Measurements from ENCODE around the gene FBXO38. TPM values are rescaled to one million over a fixed set of nuclear protein-coding genes. Genes with fewer than 3 reads are reported as not detected.

The FBXO38 gene
- total and polyA plus RNA-seq, 2 of the 13 experiments (the other 11 are each of a cell fraction or from before 2014, with no cell fraction given) = 24.8 to 35.9 TPM

DNA sequence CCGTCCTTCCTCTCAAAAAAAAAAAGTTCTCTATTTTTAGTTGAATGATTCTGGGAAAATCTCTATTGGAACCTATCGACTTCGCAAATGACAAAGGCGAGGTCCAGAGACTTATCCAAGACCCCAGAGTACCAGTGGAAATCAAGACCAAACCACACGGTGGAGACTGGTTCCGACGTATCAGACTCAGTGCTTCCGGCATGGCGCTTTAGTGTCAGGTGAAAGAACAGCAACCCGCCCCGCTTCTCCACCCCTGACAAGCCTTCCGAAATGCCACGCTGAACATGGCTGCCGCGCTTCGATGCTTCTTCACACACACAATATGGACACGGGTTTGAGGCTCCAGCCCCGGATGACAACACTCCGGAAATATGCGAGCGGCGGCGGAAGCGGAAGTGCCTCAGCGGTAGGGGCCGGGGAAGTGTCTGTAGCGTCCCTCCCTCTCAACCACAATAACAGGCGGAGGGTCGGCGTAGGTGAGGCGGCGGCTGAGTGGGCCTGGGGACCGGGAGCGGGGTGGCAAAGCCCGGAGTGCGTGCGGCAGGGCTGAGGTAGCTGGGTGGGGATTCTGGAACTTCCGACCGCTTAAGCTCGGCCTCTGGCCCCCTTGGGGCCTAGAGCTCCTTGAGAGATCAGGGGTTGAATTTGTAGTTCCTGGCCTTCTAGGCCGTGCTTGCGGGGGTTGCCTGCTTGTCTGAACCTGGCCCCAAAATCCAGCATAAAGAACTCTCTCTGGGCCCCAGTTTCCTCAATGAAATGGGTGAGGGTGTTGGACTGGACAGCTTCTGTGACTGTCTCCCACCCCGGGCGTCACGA is at the start of gene FBXO38 (continued):
- TF ChIP-seq, protein P1, sequence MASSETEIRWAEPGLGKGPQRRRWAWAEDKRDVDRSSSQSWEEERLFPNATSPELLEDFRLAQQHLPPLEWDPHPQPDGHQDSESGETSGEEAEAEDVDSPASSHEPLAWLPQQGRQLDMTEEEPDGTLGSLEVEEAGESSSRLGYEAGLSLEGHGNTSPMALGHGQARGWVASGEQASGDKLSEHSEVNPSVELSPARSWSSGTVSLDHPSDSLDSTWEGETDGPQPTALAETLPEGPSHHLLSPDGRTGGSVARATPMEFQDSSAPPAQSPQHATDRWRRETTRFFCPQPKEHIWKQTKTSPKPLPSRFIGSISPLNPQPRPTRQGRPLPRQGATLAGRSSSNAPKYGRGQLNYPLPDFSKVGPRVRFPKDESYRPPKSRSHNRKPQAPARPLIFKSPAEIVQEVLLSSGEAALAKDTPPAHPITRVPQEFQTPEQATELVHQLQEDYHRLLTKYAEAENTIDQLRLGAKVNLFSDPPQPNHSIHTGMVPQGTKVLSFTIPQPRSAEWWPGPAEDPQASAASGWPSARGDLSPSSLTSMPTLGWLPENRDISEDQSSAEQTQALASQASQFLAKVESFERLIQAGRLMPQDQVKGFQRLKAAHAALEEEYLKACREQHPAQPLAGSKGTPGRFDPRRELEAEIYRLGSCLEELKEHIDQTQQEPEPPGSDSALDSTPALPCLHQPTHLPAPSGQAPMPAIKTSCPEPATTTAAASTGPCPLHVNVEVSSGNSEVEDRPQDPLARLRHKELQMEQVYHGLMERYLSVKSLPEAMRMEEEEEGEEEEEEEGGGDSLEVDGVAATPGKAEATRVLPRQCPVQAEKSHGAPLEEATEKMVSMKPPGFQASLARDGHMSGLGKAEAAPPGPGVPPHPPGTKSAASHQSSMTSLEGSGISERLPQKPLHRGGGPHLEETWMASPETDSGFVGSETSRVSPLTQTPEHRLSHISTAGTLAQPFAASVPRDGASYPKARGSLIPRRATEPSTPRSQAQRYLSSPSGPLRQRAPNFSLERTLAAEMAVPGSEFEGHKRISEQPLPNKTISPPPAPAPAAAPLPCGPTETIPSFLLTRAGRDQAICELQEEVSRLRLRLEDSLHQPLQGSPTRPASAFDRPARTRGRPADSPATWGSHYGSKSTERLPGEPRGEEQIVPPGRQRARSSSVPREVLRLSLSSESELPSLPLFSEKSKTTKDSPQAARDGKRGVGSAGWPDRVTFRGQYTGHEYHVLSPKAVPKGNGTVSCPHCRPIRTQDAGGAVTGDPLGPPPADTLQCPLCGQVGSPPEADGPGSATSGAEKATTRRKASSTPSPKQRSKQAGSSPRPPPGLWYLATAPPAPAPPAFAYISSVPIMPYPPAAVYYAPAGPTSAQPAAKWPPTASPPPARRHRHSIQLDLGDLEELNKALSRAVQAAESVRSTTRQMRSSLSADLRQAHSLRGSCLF (CRISPR knock-in tag; IDR thresholded peaks at IDR 0.05; ENCODE audit: borderline replicate concordance) = no peak
- TF ChIP-seq KAT8 (CRISPR knock-in tag; IDR thresholded peaks at IDR 0.05) = peak; percentile 95
- TF ChIP-seq MTF2 (CRISPR knock-in tag; IDR thresholded peaks at IDR 0.05; ENCODE audit: borderline replicate concordance) = no peak
- 0 out of 2 replicates have a peak, but pooled peaks have one; percentile 34 for TF ChIP-seq ZBTB38 (CRISPR knock-in tag; IDR thresholded peaks at IDR 0.05)
- TF ChIP-seq ELF1 (CRISPR knock-in tag; IDR thresholded peaks at IDR 0.05) = peak; percentile 98
- TF ChIP-seq SMARCC2 (IDR thresholded peaks at IDR 0.05) = no peak
- 0 out of 2 replicates have a peak, but pooled peaks have one; percentile 79 for TF ChIP-seq ZNF552 (CRISPR knock-in tag; IDR thresholded peaks at IDR 0.05; ENCODE audit: borderline replicate concordance)
- TF ChIP-seq, protein P2, sequence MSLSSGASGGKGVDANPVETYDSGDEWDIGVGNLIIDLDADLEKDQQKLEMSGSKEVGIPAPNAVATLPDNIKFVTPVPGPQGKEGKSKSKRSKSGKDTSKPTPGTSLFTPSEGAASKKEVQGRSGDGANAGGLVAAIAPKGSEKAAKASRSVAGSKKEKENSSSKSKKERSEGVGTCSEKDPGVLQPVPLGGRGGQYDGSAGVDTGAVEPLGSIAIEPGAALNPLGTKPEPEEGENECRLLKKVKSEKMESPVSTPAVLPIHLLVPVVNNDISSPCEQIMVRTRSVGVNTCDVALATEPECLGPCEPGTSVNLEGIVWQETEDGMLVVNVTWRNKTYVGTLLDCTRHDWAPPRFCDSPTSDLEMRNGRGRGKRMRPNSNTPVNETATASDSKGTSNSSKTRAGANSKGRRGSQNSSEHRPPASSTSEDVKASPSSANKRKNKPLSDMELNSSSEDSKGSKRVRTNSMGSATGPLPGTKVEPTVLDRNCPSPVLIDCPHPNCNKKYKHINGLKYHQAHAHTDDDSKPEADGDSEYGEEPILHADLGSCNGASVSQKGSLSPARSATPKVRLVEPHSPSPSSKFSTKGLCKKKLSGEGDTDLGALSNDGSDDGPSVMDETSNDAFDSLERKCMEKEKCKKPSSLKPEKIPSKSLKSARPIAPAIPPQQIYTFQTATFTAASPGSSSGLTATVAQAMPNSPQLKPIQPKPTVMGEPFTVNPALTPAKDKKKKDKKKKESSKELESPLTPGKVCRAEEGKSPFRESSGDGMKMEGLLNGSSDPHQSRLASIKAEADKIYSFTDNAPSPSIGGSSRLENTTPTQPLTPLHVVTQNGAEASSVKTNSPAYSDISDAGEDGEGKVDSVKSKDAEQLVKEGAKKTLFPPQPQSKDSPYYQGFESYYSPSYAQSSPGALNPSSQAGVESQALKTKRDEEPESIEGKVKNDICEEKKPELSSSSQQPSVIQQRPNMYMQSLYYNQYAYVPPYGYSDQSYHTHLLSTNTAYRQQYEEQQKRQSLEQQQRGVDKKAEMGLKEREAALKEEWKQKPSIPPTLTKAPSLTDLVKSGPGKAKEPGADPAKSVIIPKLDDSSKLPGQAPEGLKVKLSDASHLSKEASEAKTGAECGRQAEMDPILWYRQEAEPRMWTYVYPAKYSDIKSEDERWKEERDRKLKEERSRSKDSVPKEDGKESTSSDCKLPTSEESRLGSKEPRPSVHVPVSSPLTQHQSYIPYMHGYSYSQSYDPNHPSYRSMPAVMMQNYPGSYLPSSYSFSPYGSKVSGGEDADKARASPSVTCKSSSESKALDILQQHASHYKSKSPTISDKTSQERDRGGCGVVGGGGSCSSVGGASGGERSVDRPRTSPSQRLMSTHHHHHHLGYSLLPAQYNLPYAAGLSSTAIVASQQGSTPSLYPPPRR (CRISPR knock-in tag; IDR thresholded peaks at IDR 0.05; ENCODE audit: borderline replicate concordance) = peak; percentile 47; the same call in 1 of the 2 replicates
- 0 out of 2 replicates have a peak, but pooled peaks have one; percentile 50 for TF ChIP-seq ZFP36L1 (CRISPR knock-in tag; IDR thresholded peaks at IDR 0.05)
- TF ChIP-seq ARID2 (CRISPR knock-in tag; IDR thresholded peaks at IDR 0.05; ENCODE audit: borderline replicate concordance) = peak; percentile 91; the same call in 1 of the 2 replicates
- peak; percentile 73 for TF ChIP-seq ZNF792 (CRISPR knock-in tag; IDR thresholded peaks at IDR 0.05)
- peak; percentile 92 for TF ChIP-seq XRCC5 (optimal IDR thresholded peaks at IDR 0.05; ENCODE audit: low read length)
- TF ChIP-seq CBFB (CRISPR knock-in tag; IDR thresholded peaks at IDR 0.05) = peak; percentile 59
- no peak for TF ChIP-seq EEA1 (CRISPR knock-in tag; IDR thresholded peaks at IDR 0.05; ENCODE audit: borderline replicate concordance)

All from HepG2 (cell line).